ENCODE results near the gene SDCCAG8. TPM values are rescaled to one million over a fixed set of nuclear protein-coding genes. Genes with fewer than 3 reads are reported as not detected.

The SDCCAG8 gene
- total RNA-seq, 1 donor from 2014 or later, result 26.7 TPM

DNA sequence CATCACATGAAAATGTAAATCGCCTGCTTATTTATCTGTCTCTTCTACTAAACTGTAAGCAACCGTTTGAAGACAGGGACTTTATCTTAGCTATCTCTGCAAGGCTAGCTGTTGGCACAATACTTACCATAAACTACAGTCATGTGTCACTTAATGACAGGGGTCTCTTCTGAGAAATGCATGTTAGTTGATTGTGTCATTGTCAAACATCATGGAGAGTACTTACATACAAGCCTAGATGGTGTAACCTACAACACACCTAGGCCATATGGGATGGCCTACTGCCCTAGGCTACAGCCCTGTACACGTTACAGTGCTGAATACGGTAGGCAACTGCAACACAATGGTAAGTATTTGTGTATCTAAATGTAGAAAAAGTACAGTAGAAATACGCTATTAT, 267.9 kb downstream of the SDCCAG8 start:
- peaks cover 25% of the 10 kb centered on the region for H3K4me1 Mint-ChIP-seq (ENCODE audit: unreplicated experiment)
- TF ChIP-seq, protein P1, sequence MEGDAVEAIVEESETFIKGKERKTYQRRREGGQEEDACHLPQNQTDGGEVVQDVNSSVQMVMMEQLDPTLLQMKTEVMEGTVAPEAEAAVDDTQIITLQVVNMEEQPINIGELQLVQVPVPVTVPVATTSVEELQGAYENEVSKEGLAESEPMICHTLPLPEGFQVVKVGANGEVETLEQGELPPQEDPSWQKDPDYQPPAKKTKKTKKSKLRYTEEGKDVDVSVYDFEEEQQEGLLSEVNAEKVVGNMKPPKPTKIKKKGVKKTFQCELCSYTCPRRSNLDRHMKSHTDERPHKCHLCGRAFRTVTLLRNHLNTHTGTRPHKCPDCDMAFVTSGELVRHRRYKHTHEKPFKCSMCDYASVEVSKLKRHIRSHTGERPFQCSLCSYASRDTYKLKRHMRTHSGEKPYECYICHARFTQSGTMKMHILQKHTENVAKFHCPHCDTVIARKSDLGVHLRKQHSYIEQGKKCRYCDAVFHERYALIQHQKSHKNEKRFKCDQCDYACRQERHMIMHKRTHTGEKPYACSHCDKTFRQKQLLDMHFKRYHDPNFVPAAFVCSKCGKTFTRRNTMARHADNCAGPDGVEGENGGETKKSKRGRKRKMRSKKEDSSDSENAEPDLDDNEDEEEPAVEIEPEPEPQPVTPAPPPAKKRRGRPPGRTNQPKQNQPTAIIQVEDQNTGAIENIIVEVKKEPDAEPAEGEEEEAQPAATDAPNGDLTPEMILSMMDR (IDR thresholded peaks at IDR 0.05), result no peak
- DNase-seq (ENCODE audit: extremely low spot score, unreplicated experiment), result no peak
- H3K36me3 Mint-ChIP-seq (ENCODE audit: unreplicated experiment), result peaks cover 8% of the 10 kb centered on the region
- no peak overlapping the region for H3K4me3 Mint-ChIP-seq (ENCODE audit: unreplicated experiment)
- no peaks in the 10 kb centered on the region for H3K27me3 Mint-ChIP-seq (ENCODE audit: unreplicated experiment)
- peak overlapping the region; percentile 9 for H3K27ac Mint-ChIP-seq (ENCODE audit: unreplicated experiment)
- H3K9me3 Mint-ChIP-seq (ENCODE audit: unreplicated experiment), result peaks cover 1% of the 10 kb centered on the region

DNA sequence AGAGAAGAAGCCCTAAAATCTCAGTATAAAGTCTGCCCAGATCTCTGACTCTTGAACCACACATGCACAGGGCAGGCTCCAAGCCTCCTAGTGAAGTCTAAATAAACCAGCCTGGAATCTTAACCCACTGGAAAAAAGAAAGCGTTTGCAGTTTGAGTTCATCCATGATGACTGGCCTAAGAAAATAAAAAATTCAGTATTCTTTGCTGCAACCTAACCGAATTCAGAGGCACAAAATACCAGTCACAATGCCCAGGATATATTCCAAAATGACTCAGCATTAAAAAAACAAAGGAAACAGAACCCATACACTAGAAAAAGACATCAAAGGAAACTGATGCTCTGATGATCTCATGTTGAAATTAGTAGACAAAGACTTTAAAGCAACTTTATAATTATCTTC, 269.2 kb downstream of the SDCCAG8 start:
- peaks cover 8% of the 10 kb centered on the region for H3K9me3 Mint-ChIP-seq (ENCODE audit: unreplicated experiment)
- no peaks in the 10 kb centered on the region for H3K27me3 Mint-ChIP-seq (ENCODE audit: unreplicated experiment)
- H3K4me3 Mint-ChIP-seq (ENCODE audit: unreplicated experiment), result no peak overlapping the region
- peak overlapping the region; percentile 75 for H3K27ac Mint-ChIP-seq (ENCODE audit: unreplicated experiment)
- H3K4me1 Mint-ChIP-seq (ENCODE audit: unreplicated experiment), result peaks cover 25% of the 10 kb centered on the region
- DNase-seq (ENCODE audit: extremely low spot score, unreplicated experiment), result no peak
- H3K36me3 Mint-ChIP-seq (ENCODE audit: unreplicated experiment), result peaks cover 11% of the 10 kb centered on the region
- TF ChIP-seq, protein P1 (IDR thresholded peaks at IDR 0.05), result no peak

DNA sequence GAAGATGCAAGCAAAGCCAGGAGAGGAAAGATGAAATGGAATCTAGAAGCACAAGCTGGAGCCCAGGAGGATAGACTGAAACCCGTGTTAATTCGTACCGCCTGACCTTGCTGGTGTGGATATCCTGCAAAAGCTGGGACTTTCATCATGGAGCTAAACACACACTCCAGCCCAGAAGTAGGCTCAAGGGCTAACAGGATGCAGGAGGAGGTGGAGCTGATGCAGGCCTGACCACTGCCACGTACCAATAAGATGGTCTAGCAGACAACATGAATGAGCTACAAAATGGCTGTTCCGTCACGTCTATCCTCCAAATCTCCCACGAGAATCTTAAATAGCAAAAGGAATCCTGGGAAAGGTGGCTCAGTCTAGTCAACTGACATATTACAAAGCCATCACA, 270.3 kb downstream of the SDCCAG8 start:
- Mint-ChIP-seq H3K9me3 (ENCODE audit: unreplicated experiment) (peaks cover 8% of the 10 kb centered on the region), H3K27me3 (ENCODE audit: unreplicated experiment) (no peaks in the 10 kb centered on the region), H3K36me3 (ENCODE audit: unreplicated experiment) (peaks cover 11% of the 10 kb centered on the region), H3K4me3 (ENCODE audit: unreplicated experiment) (no peak overlapping the region), H3K4me1 (ENCODE audit: unreplicated experiment) (peaks cover 22% of the 10 kb centered on the region), H3K27ac (ENCODE audit: unreplicated experiment) (peak overlapping the region; percentile 7)
- DNase-seq (ENCODE audit: extremely low spot score, unreplicated experiment), result no peak
- TF ChIP-seq, protein P1 (IDR thresholded peaks at IDR 0.05), result no peak

DNA sequence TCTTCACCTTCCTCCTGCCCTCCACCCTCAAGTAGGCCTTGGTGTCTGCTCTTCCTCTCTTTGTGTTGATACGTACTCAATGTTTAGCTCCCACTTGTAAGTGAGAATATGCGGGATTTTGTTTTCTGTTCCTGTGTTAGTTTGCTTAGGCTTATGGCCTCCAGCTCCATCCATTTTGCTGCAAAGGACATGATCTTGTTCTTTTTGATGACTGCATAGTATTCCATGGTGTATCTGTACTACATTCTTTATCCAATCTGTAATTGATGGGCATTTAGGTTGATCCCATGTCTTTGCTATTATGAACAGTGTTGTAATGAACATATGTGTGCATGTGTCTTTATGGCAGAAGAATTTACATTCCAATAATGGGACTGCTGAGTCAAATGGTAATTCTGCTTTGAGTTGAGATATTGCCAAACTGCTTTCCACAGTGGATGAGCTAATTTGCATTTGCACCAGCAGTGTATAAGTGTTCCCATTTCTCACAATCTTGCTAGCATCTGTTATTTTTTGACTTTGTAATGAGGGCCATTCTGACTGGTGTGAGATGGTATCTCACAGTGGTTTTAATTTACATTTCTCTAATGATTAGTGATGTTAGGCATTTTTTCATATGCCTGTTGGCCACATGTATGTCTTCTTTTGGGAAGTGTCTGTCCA, 272.7 kb downstream of the SDCCAG8 start:
- peaks cover 16% of the 10 kb centered on the region for H3K36me3 Mint-ChIP-seq (ENCODE audit: unreplicated experiment)
- H3K9me3 Mint-ChIP-seq (ENCODE audit: unreplicated experiment), result peaks cover 8% of the 10 kb centered on the region
- H3K4me3 Mint-ChIP-seq (ENCODE audit: unreplicated experiment), result no peak overlapping the region
- DNase-seq (ENCODE audit: extremely low spot score, unreplicated experiment), result no peak
- H3K4me1 Mint-ChIP-seq (ENCODE audit: unreplicated experiment), result peaks cover 20% of the 10 kb centered on the region
- H3K27ac Mint-ChIP-seq (ENCODE audit: unreplicated experiment), result no peak overlapping the region
- H3K27me3 Mint-ChIP-seq (ENCODE audit: unreplicated experiment), result no peaks in the 10 kb centered on the region
- TF ChIP-seq, protein P1 (IDR thresholded peaks at IDR 0.05), result no peak

DNA sequence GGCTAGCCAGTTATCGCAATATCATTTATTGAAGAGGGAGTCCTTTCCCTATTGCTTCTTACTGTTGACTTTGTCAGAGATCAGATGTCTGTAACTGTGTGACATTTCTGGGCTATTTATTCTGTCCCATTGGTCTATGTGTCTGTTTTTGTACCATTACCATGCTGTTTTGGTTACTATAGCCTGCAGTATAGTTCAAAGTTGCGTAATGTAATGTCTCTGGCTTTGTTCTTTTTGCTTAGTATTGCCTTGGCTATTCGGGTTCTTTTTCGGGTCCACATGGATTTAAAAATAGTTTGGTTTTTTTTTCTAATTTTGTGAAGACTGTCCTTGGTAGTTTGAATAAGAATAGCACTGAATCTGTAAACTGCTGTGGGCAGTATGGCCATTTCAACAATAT, 273.7 kb downstream of the SDCCAG8 start:
- Mint-ChIP-seq H3K27me3 (ENCODE audit: unreplicated experiment) (no peaks in the 10 kb centered on the region), H3K4me3 (ENCODE audit: unreplicated experiment) (no peak overlapping the region), H3K4me1 (ENCODE audit: unreplicated experiment) (peaks cover 14% of the 10 kb centered on the region), H3K9me3 (ENCODE audit: unreplicated experiment) (peaks cover 13% of the 10 kb centered on the region), H3K27ac (ENCODE audit: unreplicated experiment) (no peak overlapping the region), H3K36me3 (ENCODE audit: unreplicated experiment) (peaks cover 20% of the 10 kb centered on the region)
- TF ChIP-seq, protein P1 (IDR thresholded peaks at IDR 0.05), result no peak
- DNase-seq (ENCODE audit: extremely low spot score, unreplicated experiment), result no peak
